ENCODE results near the gene STAT1. TPM values are rescaled to one million over a fixed set of nuclear protein-coding genes. Genes with fewer than 3 reads are reported as not detected.

Gene STAT1
- total and polyA plus RNA-seq, 9 of the 15 experiments (the other 6 are each of a cell fraction or from before 2014, with no cell fraction given): 8.7 to 34.4 (median 26.8) TPM

GRCh38 chr2:191020742-191021381, 6.9 kb upstream of the STAT1 start (continued):
- TF ChIP-seq ZBTB9 (CRISPR knock-in tag; IDR thresholded peaks at IDR 0.05): 0 out of 2 replicates have a peak, but pooled peaks have one; percentile 13
- no peak for TF ChIP-seq ZBTB43 (CRISPR knock-in tag; IDR thresholded peaks at IDR 0.05)
- TF ChIP-seq ZNF395 (CRISPR knock-in tag; IDR thresholded peaks at IDR 0.05): no peak
- no peak for TF ChIP-seq MGA (IDR thresholded peaks at IDR 0.05)
- TF ChIP-seq MEIS2 (IDR thresholded peaks at IDR 0.05; ENCODE audit: partially characterized antibody): no peak
- no peak for TF ChIP-seq NR2C1 (IDR thresholded peaks at IDR 0.05)
- no peak for TF ChIP-seq NR2C1 (tag; IDR thresholded peaks at IDR 0.05)
- no peak for TF ChIP-seq NUFIP1 (IDR thresholded peaks at IDR 0.05; ENCODE audit: partially characterized antibody)
- TF ChIP-seq POLR2A (conservative IDR thresholded peaks at IDR 0.05): peak; percentile 71
- TF ChIP-seq ZNF766 (CRISPR knock-in tag; conservative IDR thresholded peaks at IDR 0.05): peak; percentile 9; the same call in 1 of the 2 replicates
- peak; percentile 84 for TF ChIP-seq CEBPB (tag; IDR thresholded peaks at IDR 0.05)

All from K562 (cell line).